A549 treated with CpdA at 1 μM for 4 hours (cell line): ENCODE data around the gene KLK11. TPM values are rescaled to one million over a fixed set of nuclear protein-coding genes. Genes with fewer than 3 reads are reported as not detected.

Source experiments
- total RNA-seq: library from RNA; stranded (reverse); fragments of 200-300 nt; extraction: Qiagen RNA extraction; gene quantifications from 5 replicates; pipeline ENCODE4 v1.2.3, GENCODE V29; 2022; ENCODE audit warnings: low read depth

Gene KLK11
- total RNA-seq, result 0.14 TPM in 1 of 5 replicates, not detected in the others

GRCh38 chr19:51026554-51026831, at the start of gene KLK11:
Gene KLK11, minus strand, starts transcription at chr19:51026616. Its CDS starts 985 bp downstream, at chr19:51025631.

DNA sequence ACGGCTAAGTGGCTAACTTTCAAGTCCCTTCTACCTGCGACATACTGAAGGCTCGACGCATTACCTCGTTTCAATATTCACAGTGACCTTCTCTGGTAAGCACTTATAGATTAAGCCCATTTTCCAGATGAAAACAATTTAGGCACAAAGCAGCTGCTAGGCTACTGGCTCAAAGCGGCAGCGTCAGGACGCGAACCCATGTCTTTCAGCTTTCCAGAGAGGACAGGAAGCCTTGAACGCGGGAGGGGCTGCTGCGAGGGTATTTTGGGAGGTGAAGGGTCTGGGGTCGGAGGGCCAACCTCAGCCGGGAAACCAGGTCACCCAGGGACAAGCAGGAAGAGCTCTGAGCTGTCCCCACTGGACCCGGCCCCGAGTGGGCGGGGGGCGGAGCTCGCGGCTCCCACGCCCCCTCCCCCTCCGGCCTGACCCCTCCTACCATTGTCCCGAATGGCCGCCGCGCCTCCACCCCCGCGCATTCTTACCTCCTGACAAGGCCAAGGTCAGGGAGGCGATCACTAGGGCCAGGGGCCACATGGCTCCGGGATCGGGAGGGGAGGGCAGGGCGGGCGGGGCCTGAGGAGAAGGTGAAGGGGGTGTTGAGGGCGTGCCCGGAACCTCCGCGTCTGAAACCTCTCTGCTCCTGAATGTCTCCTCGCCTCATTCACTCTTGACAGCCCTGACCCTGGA, 38.3 kb upstream of the KLK11 start, which contains the start of gene KLK13:
TSS of gene KLK13 (minus strand) at position 559 of the 687 bp plus-strand sequence. CDS start at position 534, 25 bp downstream.

DNA sequence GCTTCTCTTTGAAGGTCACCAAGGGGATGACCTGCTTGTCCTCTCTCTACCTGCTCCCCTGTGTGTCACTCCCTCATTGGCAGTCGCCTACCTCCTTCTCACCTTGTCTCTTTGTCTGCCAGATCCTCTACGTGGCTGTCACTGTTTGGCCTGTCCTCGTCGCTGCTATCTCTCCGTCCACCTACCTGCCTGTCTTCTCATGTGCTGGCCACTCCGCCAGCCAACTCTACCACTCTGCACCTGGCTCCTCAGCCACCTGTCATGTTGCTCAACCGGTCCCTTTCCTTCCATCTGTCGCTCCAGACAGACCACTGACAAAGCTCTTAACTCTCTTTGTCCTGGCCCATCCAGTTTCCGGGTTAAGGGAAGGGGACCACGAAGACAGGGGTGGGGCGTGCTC, 8.3 kb upstream of the KLK11 start, which contains the start of gene KLK12:
TSS of gene KLK12 (minus strand) at position 299 of the 400 bp plus-strand sequence. CDS start 381 bp downstream, outside the sequence.

GRCh38 chr19:51019544-51019925, 6.9 kb downstream of the KLK11 start, which contains the start of gene KLK10:
Gene KLK10, minus strand, starts transcription at chr19:51019709. Its CDS starts 579 bp downstream, at chr19:51019130.

DNA sequence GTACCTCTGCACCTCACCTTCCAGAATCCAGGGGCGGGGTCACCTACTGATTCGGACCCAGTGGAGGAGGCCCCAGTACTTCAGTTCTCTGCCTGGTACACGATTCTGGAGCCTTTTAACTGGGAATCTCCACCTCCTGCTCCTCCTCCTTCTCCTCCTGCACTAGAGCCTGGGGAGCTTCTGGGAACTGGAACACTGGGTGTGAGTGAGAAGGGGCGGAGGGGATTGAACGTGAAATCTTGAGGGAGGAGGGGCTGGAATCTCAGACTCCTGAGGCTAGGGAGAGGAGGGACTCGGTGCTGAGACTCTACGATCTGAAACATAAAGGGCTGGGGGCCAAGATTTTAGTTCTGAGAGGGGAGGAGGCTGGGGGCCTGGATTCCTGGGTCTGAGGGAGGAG, 24.9 kb downstream of the KLK11 start, which contains the start of gene KLK8:
TSS of gene KLK8 (minus strand) at position 90 of the 400 bp plus-strand sequence. CDS start 437 bp downstream, outside the sequence.

DNA sequence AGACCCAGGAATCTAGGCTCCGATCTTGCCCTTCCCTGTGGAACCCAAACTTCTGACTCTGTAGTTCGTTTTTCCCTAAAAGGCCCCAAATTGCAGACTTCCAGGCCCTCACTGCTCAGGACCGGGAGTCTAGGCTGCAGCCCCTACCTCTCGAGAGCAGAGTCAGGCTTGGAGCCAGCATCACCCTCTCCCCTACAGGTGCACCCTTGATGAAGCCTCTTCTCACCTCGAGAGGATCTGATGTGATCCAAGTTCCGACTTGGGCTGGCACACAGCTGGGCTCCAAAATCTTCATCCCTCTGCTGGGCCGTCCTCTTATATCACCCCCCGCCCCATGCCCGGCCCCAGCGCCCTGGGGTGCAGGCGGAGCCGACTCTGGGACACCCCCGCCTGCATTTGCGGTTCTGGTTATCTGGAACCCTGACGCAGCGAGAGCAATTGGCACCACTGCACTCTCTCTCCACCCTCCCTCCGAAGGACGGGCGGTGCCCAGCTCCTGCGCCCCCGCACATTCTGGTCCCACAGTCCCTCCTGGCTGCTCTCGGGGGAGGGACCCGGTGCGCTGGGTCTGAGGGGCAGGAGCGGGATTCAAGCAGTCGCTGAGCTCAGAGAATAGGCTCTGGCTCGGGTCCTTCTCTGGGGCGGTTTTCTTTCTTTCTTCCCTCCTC, 42.7 kb downstream of the KLK11 start, which contains the start of gene KLK7:
TSS of gene KLK7 (minus strand) at position 293 of the 668 bp plus-strand sequence. CDS start 1,518 bp downstream, outside the sequence.

Other genes with a start within 250 kb of the KLK11 start
- not detected in 5 replicates for gene ACP4, start 236.2 kb downstream of the KLK11 start, total RNA-seq
- 0.10 to 0.41 TPM (median 0.16 TPM) in 3 of 5 replicates, not detected in the others for gene KLK1, start 202.8 kb downstream of the KLK11 start, total RNA-seq
- gene KLK15, start 193.0 kb downstream of the KLK11 start, total RNA-seq, result not detected in 5 replicates
- gene KLK3, start 171.7 kb downstream of the KLK11 start, total RNA-seq, result not detected in 5 replicates
- 0.03 TPM in 1 of 5 replicates, not detected in the others for gene KLK2, start 153.2 kb downstream of the KLK11 start, total RNA-seq
- 0.14 to 0.22 TPM in 2 of 5 replicates, not detected in the others for gene KLK4, start 115.2 kb downstream of the KLK11 start, total RNA-seq
- gene KLK5, start 73.6 kb downstream of the KLK11 start, total RNA-seq, result 0.17 TPM in 1 of 5 replicates, not detected in the others
- gene KLK6, start 57.0 kb downstream of the KLK11 start, total RNA-seq, result 0.21 to 0.82 TPM (median 0.33 TPM) in 4 of 5 replicates, not detected in the other
- 0.03 TPM in 1 of 5 replicates, not detected in the others for gene KLK7, start 42.7 kb downstream of the KLK11 start, total RNA-seq
- not detected in 5 replicates for gene KLK8, start 25.0 kb downstream of the KLK11 start, total RNA-seq
- gene KLK10, start 6.9 kb downstream of the KLK11 start, total RNA-seq, result 0.19 to 0.34 TPM (median 0.32 TPM) in 5 replicates
- gene KLK12, start 8.4 kb upstream of the KLK11 start, total RNA-seq, result not detected in 5 replicates
- gene KLK13, start 38.5 kb upstream of the KLK11 start, total RNA-seq, result 0.08 to 0.36 TPM in 2 of 5 replicates, not detected in the others
- gene KLK14, start 56.3 kb upstream of the KLK11 start, total RNA-seq, result 0.29 to 0.70 TPM (median 0.50 TPM) in 5 replicates
- gene CTU1, start 81.8 kb upstream of the KLK11 start, total RNA-seq, result 5.0 to 16.7 TPM (median 13.8 TPM) in 5 replicates
- 0.26 TPM in 1 of 5 replicates, not detected in the others for gene SIGLEC9, start 98.3 kb upstream of the KLK11 start, total RNA-seq
- not detected in 5 replicates for gene SIGLEC7, start 115.7 kb upstream of the KLK11 start, total RNA-seq
- 0.08 TPM in 1 of 5 replicates, not detected in the others for gene CD33, start 198.5 kb upstream of the KLK11 start, total RNA-seq
- gene SIGLECL1, start 224.5 kb upstream of the KLK11 start, total RNA-seq, result not detected in 5 replicates